OCI-LY7 (cell line): Measurements from ENCODE around the gene PTPRM.

Experiments used
- EZH2phosphoT487 ChIP-seq: fragments of 200-600 bp; sonication (generic); IDR thresholded peaks from 2 replicates; pipeline ENCODE4 v1.6.1; 2018; ENCODE audit warnings: low read depth, borderline replicate concordance, mild to moderate bottlenecking, mixed run types, antibody characterized with exemption, low read length, moderate library complexity, mixed read lengths
- TF ChIP-seq, protein P1 (sequence below): fragments of 200-600 bp; sonication (generic); conservative IDR thresholded peaks from 2 replicates; pipeline ENCODE4 v1.5.1; 2014; ENCODE audit warnings: mild to moderate bottlenecking, antibody characterized with exemption, low read length, moderate library complexity, mixed read lengths

DNA sequence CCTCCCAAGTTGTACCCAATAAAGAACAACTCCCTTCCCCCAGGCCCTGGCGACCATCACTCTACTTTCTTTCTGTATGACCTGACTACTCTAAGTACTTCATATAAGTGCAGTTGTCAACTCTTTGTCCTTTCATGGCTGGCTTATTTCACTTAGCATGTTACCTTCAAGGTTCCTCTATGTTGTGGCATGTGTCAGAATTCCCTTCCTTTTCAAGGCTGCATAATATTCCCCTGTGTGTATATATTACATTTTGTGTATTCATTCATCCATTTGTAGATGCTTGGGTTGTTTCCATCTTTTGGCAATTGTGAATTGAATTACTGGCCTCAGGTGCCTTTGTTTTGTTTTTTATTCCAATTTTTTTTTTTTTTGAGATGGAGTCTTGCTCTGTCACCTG, 860.2 kb downstream of the PTPRM start:
- TF ChIP-seq, protein P1, sequence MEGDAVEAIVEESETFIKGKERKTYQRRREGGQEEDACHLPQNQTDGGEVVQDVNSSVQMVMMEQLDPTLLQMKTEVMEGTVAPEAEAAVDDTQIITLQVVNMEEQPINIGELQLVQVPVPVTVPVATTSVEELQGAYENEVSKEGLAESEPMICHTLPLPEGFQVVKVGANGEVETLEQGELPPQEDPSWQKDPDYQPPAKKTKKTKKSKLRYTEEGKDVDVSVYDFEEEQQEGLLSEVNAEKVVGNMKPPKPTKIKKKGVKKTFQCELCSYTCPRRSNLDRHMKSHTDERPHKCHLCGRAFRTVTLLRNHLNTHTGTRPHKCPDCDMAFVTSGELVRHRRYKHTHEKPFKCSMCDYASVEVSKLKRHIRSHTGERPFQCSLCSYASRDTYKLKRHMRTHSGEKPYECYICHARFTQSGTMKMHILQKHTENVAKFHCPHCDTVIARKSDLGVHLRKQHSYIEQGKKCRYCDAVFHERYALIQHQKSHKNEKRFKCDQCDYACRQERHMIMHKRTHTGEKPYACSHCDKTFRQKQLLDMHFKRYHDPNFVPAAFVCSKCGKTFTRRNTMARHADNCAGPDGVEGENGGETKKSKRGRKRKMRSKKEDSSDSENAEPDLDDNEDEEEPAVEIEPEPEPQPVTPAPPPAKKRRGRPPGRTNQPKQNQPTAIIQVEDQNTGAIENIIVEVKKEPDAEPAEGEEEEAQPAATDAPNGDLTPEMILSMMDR = no peak
- no peak for TF ChIP-seq EZH2phosphoT487
